SKM-1 (cell line): ENCODE measurements around the gene NIPBL.
"Not testable (repeated sequence)": the region's sequence is repeated elsewhere in the genome, so short reads cannot be mapped to it uniquely, and the experiment has no call there.

Source experiments
- DNase-seq: peaks from one replicate; lab custom pipeline; 2025; ENCODE audit not compliant: unreplicated experiment; lab: John Stamatoyannopoulos, UW

The NIPBL gene

DNA sequence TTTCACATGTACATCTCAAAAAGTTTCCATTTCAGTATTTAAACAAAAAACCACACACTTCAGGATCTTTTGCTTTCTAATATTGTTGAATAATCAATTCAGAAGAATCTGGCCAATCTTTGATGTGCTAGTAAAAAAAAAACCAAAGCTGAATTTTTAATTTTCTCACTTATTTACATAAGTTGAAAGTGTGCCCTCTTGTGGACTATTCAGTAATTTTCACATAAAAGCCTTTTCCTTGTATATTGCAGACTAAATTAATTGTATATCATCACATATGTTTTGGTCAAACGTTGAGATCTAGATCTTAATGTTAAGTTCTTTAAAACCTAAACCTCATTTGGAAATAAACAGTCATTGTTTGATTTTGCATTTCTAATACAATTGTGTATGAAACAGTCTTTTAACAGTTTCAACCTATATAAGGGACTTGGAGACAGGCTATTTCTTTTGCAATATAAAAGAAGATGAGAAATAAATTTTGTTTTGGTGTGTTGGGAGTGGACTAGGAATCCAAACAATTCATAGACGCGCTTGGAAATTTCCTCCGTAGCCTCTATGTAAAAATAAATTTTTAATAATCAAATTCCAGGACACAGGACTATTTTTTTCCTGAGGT, 68.1 kb downstream of the NIPBL start:
- no peak for DNase-seq

GRCh38 chr5:36945687-36946086, 69.1 kb downstream of the NIPBL start:
- DNase-seq = no peak

- no peak for DNase-seq
These were observed 69.5 kb downstream of the NIPBL start for GRCh38 chr5:36946101-36946500.

DNA sequence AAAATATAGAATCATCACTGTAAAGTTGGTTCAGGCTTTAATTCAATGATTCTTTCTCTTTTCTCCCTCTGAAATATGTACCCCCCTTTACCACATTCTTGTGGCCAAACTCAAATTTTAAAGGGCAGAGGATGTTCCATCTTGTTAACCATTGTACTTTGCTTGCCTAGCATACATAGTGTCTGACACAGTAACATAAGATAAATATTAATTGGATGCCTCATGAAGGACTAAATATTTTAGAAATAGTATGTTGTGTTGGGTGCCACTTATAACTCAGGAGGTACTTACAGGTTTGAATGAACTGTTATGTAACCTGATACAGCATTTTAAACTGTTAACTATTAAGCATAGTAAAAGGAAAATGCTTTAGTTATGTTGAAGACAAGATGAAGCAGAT, 71.5 kb downstream of the NIPBL start:
- no peak for DNase-seq

- no peak for DNase-seq
These were observed 72.1 kb downstream of the NIPBL start for GRCh38 chr5:36948650-36949049.

GRCh38 chr5:36949593-36949992, 73.0 kb downstream of the NIPBL start:
- no peak for DNase-seq

DNA sequence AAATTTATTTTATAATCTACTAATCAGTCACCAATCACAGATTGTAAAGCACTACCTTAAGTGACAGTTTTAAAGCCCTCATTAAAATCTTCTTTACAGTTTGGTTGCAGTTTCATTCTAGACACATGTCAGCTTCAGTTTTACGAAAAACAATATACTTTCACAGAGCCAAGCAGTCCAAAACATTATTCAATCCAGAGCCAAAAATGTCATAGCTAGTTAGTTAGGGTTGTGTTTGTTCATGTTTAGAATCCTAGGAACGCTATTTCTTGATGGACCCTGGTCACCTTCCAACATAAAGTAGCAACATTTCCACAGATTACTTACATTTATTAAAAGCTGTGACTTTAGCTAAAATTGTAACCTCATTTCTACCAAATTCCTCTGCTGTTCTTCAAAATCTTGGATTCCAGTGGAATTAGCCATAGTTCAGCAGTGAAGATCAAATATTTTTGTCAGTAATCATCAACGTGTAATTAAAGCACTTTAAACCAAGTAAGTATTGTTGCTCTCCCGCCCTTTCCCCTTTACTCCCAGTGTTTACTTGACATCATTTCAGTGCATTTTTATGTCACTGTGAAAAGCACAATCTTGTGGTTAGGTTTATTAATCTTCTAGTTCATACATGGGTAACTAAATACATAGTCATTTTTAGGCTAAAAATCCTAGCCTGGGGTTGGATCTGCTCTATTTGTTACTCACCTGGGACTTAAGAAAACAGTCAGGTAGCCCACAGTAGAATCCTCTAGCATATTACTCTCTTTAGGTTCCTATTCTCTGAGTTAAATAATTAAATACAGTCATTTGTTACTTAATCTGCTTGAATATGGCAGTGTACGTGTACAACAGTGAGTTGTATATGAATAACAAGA, 74.3 kb downstream of the NIPBL start:
- no peak for DNase-seq

DNA sequence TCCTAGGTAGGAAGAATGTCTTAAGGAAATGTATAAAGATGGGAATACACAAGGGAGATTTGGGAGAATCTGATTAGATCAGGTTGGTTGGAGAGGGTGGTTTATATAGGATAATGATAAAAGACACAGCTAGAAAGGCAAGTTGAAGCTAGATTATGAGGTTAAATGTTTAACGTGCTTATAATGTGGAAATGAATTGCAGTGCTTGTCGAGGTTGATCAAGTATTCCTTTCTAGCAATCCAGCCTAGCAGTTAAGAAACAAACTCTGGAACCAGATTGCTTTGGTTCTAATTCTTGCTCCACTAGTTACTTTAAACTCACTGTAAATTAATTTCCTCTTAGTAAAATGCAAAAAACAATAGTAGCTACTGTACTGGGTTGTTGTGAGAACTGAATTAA, 76.5 kb downstream of the NIPBL start:
- no peak for DNase-seq

- no peak for DNase-seq
These were observed 81.5 kb downstream of the NIPBL start for GRCh38 chr5:36957953-36958537.

DNA sequence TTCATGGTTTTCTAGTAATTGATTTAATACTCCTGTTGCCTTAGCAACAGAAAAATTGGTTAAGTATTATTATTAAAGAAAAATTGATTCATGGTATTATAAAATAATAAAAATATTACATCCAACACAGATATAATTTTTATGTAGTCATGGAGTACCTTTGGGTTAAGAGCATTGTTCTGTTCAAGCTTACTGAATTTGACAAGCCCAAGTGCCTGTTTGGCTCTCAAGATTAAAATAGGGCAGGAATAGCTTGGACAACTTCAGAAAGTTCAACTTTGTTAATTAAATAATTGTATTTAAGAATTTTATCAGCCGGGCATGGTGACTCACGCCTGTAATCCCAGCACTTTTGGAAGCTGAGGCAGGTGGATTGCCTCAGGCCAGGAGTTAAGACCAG, 82.0 kb downstream of the NIPBL start:
- DNase-seq = no peak

- no peak for DNase-seq
These were observed 88.6 kb downstream of the NIPBL start for GRCh38 chr5:36965179-36965578.

- DNase-seq = no peak
These were observed 93.3 kb downstream of the NIPBL start for GRCh38 chr5:36969700-36970395.

DNA sequence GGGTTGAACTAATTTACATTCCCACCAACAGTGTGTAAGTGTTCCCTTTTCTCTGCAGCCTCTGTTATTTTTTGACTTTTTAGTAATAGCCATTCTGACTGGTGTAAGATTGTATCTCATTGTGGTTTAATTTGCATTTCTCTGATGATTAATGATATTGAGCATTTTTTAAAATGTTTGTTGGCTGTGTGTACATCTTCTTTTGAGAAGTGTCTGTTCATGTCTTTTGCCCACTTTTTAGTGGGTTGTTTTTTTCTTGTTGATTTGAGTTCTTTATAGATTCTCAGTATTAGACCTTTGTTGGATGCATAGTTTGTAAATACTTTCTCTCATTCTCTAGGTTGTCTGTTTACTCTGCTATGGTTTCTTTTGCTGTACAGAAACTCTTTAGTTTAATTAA, 101.6 kb downstream of the NIPBL start:
- DNase-seq = no peak

DNA sequence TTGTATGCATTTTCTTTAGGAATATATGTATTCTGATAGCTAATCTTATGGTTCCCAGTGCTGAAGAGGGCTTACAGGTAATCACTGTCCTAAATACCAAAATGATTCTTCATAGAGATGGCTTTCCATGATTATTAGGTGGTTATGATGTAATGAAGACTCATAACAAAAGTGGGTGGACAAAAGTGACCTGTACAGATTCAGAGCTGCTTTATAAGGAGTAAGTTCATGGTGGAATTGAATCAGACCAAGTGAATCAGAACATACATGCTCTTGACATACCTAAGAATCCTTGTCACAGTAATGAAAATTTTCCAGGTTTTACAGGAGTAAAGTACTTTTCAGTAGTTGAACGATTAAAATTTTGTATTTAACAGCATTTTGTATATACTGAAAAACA, 105.6 kb downstream of the NIPBL start:
- no peak for DNase-seq

DNA sequence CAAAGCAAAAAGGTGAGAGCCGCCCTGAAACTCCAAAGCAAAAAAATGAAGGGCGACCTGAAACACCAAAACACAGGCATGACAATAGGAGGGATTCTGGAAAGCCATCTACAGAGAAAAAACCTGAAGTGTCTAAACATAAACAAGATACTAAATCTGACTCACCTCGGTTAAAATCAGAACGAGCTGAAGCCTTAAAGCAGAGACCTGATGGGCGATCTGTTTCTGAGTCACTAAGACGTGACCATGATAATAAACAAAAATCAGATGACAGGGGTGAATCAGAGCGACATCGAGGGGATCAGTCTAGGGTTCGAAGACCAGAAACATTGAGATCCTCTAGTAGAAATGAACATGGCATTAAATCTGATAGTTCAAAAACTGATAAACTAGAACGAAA, 108.8 kb downstream of the NIPBL start:
- DNase-seq = no peak

DNA sequence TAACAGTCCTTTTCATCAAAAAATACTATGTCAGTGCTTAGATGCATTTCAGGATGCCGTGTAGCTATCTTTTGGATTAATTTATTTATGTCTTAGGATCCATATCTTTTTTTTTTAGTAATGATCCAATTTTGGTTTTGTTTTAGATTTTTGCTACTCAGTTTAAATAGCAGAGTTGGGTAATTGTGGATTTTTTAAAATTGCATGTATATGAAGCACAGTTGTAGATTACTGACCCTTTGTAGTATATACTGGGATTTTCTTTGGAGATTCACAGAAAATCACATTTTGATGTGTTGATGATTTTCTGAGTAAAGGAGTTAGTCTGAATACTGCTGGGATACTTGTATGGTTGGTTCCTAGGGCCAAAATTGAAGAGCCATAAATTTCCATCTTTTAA, 111.8 kb downstream of the NIPBL start:
- DNase-seq = no peak

GRCh38 chr5:36998578-36998977, 122.0 kb downstream of the NIPBL start:
- no peak for DNase-seq

DNA sequence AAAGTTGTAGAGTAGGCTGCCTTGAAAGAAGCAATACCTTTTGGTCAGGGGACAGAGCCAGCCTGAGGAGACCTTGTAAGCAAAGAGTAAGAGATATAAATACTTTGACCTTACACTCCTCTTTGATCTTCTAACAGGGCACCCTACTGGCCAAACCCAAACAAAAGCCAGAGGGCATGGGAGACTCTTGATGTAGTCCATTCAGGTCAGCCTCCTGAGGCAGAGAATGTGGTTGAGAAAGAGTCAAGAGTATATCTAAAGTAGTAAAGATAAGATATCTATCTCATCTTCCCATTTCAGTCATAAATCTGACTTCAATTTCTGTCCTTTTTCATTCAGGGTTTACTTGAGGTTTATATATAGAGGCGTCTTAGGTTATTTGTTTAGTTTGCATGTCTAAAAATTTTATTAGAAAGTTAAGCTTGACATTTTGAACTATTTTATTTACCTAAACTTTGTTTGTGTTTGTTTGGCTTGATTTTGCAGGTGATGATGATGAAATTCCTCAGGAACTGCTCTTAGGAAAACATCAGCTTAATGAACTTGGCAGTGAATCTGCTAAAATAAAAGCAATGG, 125.7 kb downstream of the NIPBL start:
- DNase-seq = no peak

GRCh38 chr5:37005252-37005651, 128.7 kb downstream of the NIPBL start:
- no peak for DNase-seq

DNA sequence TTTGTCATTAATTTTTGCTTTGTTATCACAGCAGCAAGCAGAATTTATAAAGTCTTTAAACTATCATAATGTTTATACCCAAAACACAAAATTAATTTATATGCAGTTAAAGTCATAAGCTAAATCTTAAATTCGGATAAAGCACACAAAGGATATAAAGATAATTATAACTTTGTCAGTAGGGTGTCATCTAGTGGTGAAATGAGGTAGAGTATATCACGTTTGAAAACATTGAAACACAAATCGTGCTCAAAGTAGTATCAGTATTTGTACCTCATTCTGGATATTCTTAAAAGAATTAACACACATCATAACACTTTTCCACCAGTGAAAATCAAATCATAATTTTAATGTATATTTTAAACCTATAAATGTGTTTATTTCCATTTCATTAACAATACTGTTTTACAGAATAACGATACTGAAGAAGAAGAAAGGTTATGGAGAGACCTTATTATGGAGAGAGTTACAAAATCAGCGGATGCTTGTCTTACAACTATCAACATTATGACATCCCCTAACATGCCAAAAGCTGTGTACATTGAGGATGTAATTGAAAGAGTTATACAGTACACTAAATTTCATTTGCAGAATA, 129.5 kb downstream of the NIPBL start:
- DNase-seq = peak; percentile 4

DNA sequence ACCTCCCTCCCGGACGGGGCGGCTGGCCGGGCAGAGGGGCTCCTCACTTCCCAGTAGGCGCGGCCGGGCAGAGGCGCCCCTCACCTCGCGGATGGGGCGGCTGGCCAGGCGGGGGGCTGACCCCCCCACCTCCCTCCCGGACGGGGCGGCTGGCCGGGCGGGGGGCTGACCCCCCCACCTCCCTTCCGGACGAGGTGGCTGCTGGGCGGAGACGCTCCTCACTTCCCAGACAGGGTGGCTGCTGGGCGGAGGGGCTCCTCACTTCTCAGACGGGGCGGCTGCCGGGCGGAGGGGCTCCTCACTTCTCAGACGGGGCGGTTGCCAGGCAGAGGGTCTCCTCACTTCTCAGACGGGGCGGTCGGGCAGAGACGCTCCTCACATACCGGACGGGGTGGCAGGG, 136.6 kb downstream of the NIPBL start:
- DNase-seq = not testable (repeated sequence)
